ENCODE data around the gene CFAP299. TPM values are rescaled to one million over a fixed set of nuclear protein-coding genes. Genes with fewer than 3 reads are reported as not detected.

The CFAP299 gene
- total RNA-seq, 1 experiment from 2014 or later: not detected

DNA sequence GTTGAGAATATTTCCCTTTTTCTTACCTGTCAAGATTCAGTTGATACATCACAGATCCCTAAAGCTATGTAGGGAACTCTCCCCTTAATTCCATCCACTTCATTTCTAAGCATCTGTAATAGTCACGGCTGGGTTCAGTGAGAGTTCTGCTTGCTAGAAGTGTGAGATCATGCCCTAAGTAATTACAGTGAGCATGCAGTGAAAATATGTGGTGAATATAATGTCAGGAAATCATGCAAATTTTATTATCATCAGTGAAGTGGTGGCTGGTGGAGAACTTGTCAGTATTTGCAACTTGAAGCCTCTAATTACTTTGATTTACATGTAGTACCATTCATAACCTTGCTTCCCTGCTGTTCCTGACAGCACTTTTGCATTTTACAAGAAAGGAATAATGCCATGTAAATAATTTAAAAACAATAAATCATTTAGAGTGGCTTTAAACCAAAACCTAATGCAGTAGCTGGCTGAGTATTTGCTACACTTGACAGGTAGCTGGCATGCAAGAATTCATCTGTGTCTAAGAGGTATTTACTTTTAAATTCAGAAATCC, 28.3 kb upstream of the CFAP299 start:
- BruUV-seq (replicated peaks): no TSS peak
- Histone ChIP-seq H3K4me1 (ENCODE audit: control insufficient read depth in 1 of 2, insufficient read depth in 2 of 2, low read length in 2 of 2) (no peaks in the 10 kb centered on the region), H4K20me1 (ENCODE audit: insufficient read depth) (no peaks in the 10 kb centered on the region), H3K9me2 (ENCODE audit: insufficient read depth) (no peaks in the 10 kb centered on the region), H3K4me2 (ENCODE audit: low read length) (no peak overlapping the region), H3K4me3 (replicated peaks in 1 of 2; ENCODE audit: low read depth in 1 of 2, low read length in 2 of 2) (no peak overlapping the region), H2AFZ (ENCODE audit: low read depth, low read length, poor library complexity, severe bottlenecking) (no peak overlapping the region), H3K79me2 (ENCODE audit: insufficient read depth, low read length) (no peaks in the 10 kb centered on the region), H3K36me3 (ENCODE audit: control insufficient read depth in 1 of 2, insufficient read depth in 2 of 2, low read length in 2 of 2) (no peaks in the 10 kb centered on the region), H3K9ac (ENCODE audit: low read length) (no peak overlapping the region), H3K27ac (ENCODE audit: low read depth, low read length) (no peak overlapping the region), H3K9me3 (ENCODE audit: control insufficient read depth in 1 of 2, insufficient read depth in 1 of 2, low read depth in 1 of 2, low read length in 2 of 2) (no peaks in the 10 kb centered on the region), H3K27me3 (ENCODE audit: insufficient read depth, low read length) (peaks cover 70% of the 10 kb centered on the region)
- TF ChIP-seq FOSL1 (IDR thresholded peaks at IDR 0.05; ENCODE audit: low read depth) (no peak), POLR2AphosphoS5 (IDR thresholded peaks at IDR 0.05; ENCODE audit: low read depth, low read length) (no peak), ZFX (IDR thresholded peaks at IDR 0.05) (no peak), SRF (IDR thresholded peaks at IDR 0.05; ENCODE audit: low read depth) (no peak), JUND (IDR thresholded peaks at IDR 0.05) (no peak), EZH2 (IDR thresholded peaks at IDR 0.05) (no peak), POLR2A (IDR thresholded peaks at IDR 0.05; ENCODE audit: borderline replicate concordance, extremely low read depth, insufficient read depth, insufficient read length) (no peak), RAD21 (IDR thresholded peaks at IDR 0.05; ENCODE audit: low read depth) (no peak), EGR1 (IDR thresholded peaks at IDR 0.05; ENCODE audit: low read depth) (no peak)
- TF ChIP-seq, protein P1, sequence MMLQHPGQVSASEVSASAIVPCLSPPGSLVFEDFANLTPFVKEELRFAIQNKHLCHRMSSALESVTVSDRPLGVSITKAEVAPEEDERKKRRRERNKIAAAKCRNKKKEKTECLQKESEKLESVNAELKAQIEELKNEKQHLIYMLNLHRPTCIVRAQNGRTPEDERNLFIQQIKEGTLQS (IDR thresholded peaks at IDR 0.05): no peak
- ChIA-PET RAD21 (ENCODE audit: low non-redundant PET in 1 of 2, low total read pairs in 2 of 2, uncharacterized antibody in 2 of 2, unreplicated experiment in 2 of 2) (no interaction called here), CTCF (interaction anchor here (0.9 kb wide), 1 partner anchor 88 kb away, joined by 3 read pairs; no protein-coding TSS in a partner anchor), POLR2A (no interaction called here)
- ATAC-seq (no peak), DNase-seq (ENCODE audit: low read depth, low spot score) (no peak)
- intact Hi-C loops (cut with micrococcal nuclease): no loop called here

DNA sequence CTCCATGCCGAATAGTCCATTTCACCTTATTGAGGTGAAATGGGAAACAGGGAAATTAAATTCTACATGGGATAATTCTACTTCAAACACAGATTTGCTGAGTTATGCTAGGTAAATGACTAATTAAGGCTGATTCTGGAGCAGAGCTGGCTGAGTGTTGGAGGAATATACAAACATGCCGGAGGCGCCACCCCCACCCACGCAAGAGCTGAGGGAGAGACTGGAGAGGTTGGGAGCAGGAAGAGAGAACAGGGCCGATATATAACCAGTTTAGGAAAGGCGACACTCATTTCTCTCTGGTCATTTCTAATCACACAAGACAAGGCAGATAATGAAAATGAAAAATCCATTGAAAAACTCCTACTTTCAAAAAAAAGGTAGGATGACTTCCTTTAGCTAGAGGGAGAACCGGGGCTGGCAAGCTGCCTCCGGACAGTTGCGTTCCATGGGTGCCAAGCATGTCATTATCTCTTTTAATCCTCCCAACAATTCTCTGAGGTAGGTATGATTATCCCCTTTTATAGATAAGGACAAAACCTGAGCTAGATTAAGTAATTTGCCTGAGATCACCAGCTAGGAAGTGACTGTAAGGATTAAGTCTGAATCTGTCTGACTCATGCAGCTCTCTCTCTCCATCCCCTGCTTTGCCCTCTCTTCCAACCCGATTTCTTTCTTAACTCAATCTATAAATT, 27.6 kb upstream of the CFAP299 start:
- BruUV-seq (replicated peaks): no TSS peak
- no peaks in the 10 kb centered on the region for H3K79me2 ChIP-seq (ENCODE audit: insufficient read depth, low read length)
- H4K20me1 ChIP-seq (ENCODE audit: insufficient read depth): no peaks in the 10 kb centered on the region
- no peaks in the 10 kb centered on the region for H3K4me1 ChIP-seq (ENCODE audit: control insufficient read depth in 1 of 2, insufficient read depth in 2 of 2, low read length in 2 of 2)
- H3K4me3 ChIP-seq (replicated peaks in 1 of 2; ENCODE audit: low read depth in 1 of 2, low read length in 2 of 2): no peak overlapping the region
- no peak overlapping the region for H3K9ac ChIP-seq (ENCODE audit: low read length)
- H3K9me2 ChIP-seq (ENCODE audit: insufficient read depth): no peaks in the 10 kb centered on the region
- H2AFZ ChIP-seq (ENCODE audit: low read depth, low read length, poor library complexity, severe bottlenecking): no peak overlapping the region
- no peaks in the 10 kb centered on the region for H3K36me3 ChIP-seq (ENCODE audit: control insufficient read depth in 1 of 2, insufficient read depth in 2 of 2, low read length in 2 of 2)
- ChIA-PET RAD21 (ENCODE audit: low non-redundant PET in 1 of 2, low total read pairs in 2 of 2, uncharacterized antibody in 2 of 2, unreplicated experiment in 2 of 2) (no interaction called here), POLR2A (no interaction called here), CTCF (interaction anchor here (0.9 kb wide), 1 partner anchor 89 kb away, joined by 3 read pairs; no protein-coding TSS in a partner anchor)
- H3K27me3 ChIP-seq (ENCODE audit: insufficient read depth, low read length): peaks cover 70% of the 10 kb centered on the region
- no peak overlapping the region for H3K4me2 ChIP-seq (ENCODE audit: low read length)
- DNase-seq (ENCODE audit: low read depth, low spot score) (no peak), ATAC-seq (no peak)
- no peaks in the 10 kb centered on the region for H3K9me3 ChIP-seq (ENCODE audit: control insufficient read depth in 1 of 2, insufficient read depth in 1 of 2, low read depth in 1 of 2, low read length in 2 of 2)
- intact Hi-C loops (cut with micrococcal nuclease): no loop called here
- H3K27ac ChIP-seq (ENCODE audit: low read depth, low read length): no peak overlapping the region
- TF ChIP-seq FOSL1 (IDR thresholded peaks at IDR 0.05; ENCODE audit: low read depth) (no peak), EZH2 (IDR thresholded peaks at IDR 0.05) (no peak), SIN3A (IDR thresholded peaks at IDR 0.05; ENCODE audit: low read depth) (no peak), SRF (IDR thresholded peaks at IDR 0.05; ENCODE audit: low read depth) (no peak), SP1 (IDR thresholded peaks at IDR 0.05; ENCODE audit: low read depth) (no peak), CBX3 (IDR thresholded peaks at IDR 0.05; ENCODE audit: low read depth) (no peak)
- TF ChIP-seq, protein P2, sequence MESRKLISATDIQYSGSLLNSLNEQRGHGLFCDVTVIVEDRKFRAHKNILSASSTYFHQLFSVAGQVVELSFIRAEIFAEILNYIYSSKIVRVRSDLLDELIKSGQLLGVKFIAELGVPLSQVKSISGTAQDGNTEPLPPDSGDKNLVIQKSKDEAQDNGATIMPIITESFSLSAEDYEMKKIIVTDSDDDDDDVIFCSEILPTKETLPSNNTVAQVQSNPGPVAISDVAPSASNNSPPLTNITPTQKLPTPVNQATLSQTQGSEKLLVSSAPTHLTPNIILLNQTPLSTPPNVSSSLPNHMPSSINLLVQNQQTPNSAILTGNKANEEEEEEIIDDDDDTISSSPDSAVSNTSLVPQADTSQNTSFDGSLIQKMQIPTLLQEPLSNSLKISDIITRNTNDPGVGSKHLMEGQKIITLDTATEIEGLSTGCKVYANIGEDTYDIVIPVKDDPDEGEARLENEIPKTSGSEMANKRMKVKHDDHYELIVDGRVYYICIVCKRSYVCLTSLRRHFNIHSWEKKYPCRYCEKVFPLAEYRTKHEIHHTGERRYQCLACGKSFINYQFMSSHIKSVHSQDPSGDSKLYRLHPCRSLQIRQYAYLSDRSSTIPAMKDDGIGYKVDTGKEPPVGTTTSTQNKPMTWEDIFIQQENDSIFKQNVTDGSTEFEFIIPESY (IDR thresholded peaks at IDR 0.05; ENCODE audit: extremely low read depth, insufficient replicate concordance, low read length): no peak
- TF ChIP-seq, protein P3, sequence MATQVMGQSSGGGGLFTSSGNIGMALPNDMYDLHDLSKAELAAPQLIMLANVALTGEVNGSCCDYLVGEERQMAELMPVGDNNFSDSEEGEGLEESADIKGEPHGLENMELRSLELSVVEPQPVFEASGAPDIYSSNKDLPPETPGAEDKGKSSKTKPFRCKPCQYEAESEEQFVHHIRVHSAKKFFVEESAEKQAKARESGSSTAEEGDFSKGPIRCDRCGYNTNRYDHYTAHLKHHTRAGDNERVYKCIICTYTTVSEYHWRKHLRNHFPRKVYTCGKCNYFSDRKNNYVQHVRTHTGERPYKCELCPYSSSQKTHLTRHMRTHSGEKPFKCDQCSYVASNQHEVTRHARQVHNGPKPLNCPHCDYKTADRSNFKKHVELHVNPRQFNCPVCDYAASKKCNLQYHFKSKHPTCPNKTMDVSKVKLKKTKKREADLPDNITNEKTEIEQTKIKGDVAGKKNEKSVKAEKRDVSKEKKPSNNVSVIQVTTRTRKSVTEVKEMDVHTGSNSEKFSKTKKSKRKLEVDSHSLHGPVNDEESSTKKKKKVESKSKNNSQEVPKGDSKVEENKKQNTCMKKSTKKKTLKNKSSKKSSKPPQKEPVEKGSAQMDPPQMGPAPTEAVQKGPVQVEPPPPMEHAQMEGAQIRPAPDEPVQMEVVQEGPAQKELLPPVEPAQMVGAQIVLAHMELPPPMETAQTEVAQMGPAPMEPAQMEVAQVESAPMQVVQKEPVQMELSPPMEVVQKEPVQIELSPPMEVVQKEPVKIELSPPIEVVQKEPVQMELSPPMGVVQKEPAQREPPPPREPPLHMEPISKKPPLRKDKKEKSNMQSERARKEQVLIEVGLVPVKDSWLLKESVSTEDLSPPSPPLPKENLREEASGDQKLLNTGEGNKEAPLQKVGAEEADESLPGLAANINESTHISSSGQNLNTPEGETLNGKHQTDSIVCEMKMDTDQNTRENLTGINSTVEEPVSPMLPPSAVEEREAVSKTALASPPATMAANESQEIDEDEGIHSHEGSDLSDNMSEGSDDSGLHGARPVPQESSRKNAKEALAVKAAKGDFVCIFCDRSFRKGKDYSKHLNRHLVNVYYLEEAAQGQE (IDR thresholded peaks at IDR 0.05; ENCODE audit: low read depth): no peak
- TF ChIP-seq, protein P1 (IDR thresholded peaks at IDR 0.05): no peak

All from HCT116 (cell line).